Liver (tissue), 9 donors: ENCODE data around the gene KIAA0930. TPM values are rescaled to one million over a fixed set of nuclear protein-coding genes. Genes with fewer than 3 reads are reported as not detected.
A peak's percentile ranks its signal among the peaks of the same experiment; 100 is the strongest.

Experiments
- DNase-seq: peaks from one replicate; pipeline ENCODE4 v3.0.0-alpha.2; 2017; ENCODE audit warnings: low spot score
- H3K27ac ChIP-seq, 2 donors: one replicate each; pipeline ENCODE4 v1.7.0; 2013; ENCODE audit warnings: inconsistent platforms in 2 of 2, low read length in 2 of 2, control low read depth in 1 of 2, low read depth in 1 of 2, mild to moderate bottlenecking in 1 of 2
- H3K27me3 ChIP-seq, 4 donors: one replicate each; pipeline versions ENCODE4 v1.6.1 to v1.7.0; 2013; ENCODE audit warnings: low read length in 3 of 4, inconsistent platforms in 1 of 4, mild to moderate bottlenecking in 1 of 4, moderate library complexity in 1 of 4; ENCODE audit not compliant: control insufficient read depth in 4 of 4, insufficient read depth in 4 of 4
- H3K36me3 ChIP-seq, 4 donors: one replicate each; pipeline versions ENCODE4 v1.6.1 to v1.7.0; 2013; ENCODE audit warnings: low read length in 3 of 4, mild to moderate bottlenecking in 3 of 4, low read depth in 1 of 4, moderate library complexity in 1 of 4; ENCODE audit not compliant: control insufficient read depth in 4 of 4, insufficient read depth in 3 of 4
- H3K4me1 ChIP-seq, 4 donors: one replicate each; pipeline versions ENCODE4 v1.6.1 to v1.7.0; 2013; ENCODE audit warnings: low read length in 3 of 4, mild to moderate bottlenecking in 3 of 4, moderate library complexity in 1 of 4; ENCODE audit not compliant: control insufficient read depth in 4 of 4, insufficient read depth in 4 of 4
- H3K4me3 ChIP-seq, 3 donors: one replicate each; pipeline versions ENCODE4 v1.6.1 to v1.7.0; 2013; ENCODE audit warnings: low read length in 3 of 3, control low read depth in 1 of 3, low read depth in 1 of 3, mild to moderate bottlenecking in 1 of 3
- H3K9ac ChIP-seq, 2 donors: one replicate each; pipeline ENCODE4 v1.7.0; 2013; ENCODE audit warnings: low read length in 2 of 2, mild to moderate bottlenecking in 2 of 2, moderate library complexity in 2 of 2, control low read depth in 1 of 2, low read depth in 1 of 2
- H3K9me3 ChIP-seq, 4 donors: one replicate each; pipeline versions ENCODE4 v1.6.1 to v1.7.0; 2013; ENCODE audit warnings: low read length in 3 of 4; ENCODE audit not compliant: control insufficient read depth in 4 of 4
- CTCF ChIP-seq: fragments of 150-350 bp; IDR thresholded peaks from 2 replicates; pipeline ENCODE4 v1.5.1; 2017; ENCODE audit warnings: improper control_type of control experiment, low read depth, low read length; ENCODE audit not compliant: missing input control
- EGR1 ChIP-seq, 2 donors: IDR thresholded peaks; 2 replicates each; pipeline ENCODE4 v1.6.1; 2016 to 2018; ENCODE audit warnings: antibody characterized with exemption in 2 of 2, low read depth in 2 of 2
- FOXA1 ChIP-seq: IDR thresholded peaks from 2 replicates; pipeline ENCODE4 v1.6.1; 2016; ENCODE audit warnings: antibody characterized with exemption
- FOXA2 ChIP-seq: IDR thresholded peaks from 2 replicates; pipeline ENCODE4 v1.6.1; 2016; ENCODE audit warnings: antibody characterized with exemption
- GABPA ChIP-seq, 2 donors: IDR thresholded peaks in 1 of 2; conservative IDR thresholded peaks in 1 of 2; 2 replicates each; pipeline ENCODE4 v1.6.1; 2016; ENCODE audit warnings: antibody characterized with exemption in 2 of 2, mild to moderate bottlenecking in 1 of 2, moderate library complexity in 1 of 2
- HNF4A ChIP-seq, 2 donors: conservative IDR thresholded peaks; 2 replicates each; pipeline ENCODE4 v1.6.1; 2016; ENCODE audit warnings: antibody characterized with exemption in 2 of 2, mild to moderate bottlenecking in 2 of 2
- HNF4G ChIP-seq: IDR thresholded peaks from 2 replicates; pipeline ENCODE4 v1.6.1; 2016; ENCODE audit warnings: antibody characterized with exemption
- JUND ChIP-seq, 2 donors: IDR thresholded peaks; 2 replicates each; pipeline ENCODE4 v1.6.1; 2016; ENCODE audit warnings: antibody characterized with exemption in 2 of 2
- NR2F2 ChIP-seq: IDR thresholded peaks from 2 replicates; pipeline ENCODE4 v1.6.1; 2016; ENCODE audit warnings: antibody characterized with exemption
- RAD21 ChIP-seq, 2 donors: IDR thresholded peaks; 2 replicates each; pipeline ENCODE4 v1.6.1; 2016; ENCODE audit warnings: antibody characterized with exemption in 2 of 2, mild to moderate bottlenecking in 2 of 2
- RXRA ChIP-seq, 2 donors: IDR thresholded peaks; 2 replicates each; pipeline ENCODE4 v1.6.1; 2017 to 2018; ENCODE audit warnings: antibody characterized with exemption in 2 of 2, mild to moderate bottlenecking in 1 of 2
- SP1 ChIP-seq: IDR thresholded peaks from 2 replicates; pipeline ENCODE4 v1.6.1; 2018; ENCODE audit warnings: antibody characterized with exemption, mild to moderate bottlenecking
- TAF1 ChIP-seq: conservative IDR thresholded peaks from 2 replicates; pipeline ENCODE4 v1.6.1; 2016; ENCODE audit warnings: antibody characterized with exemption, mild to moderate bottlenecking
- ZBTB33 ChIP-seq: IDR thresholded peaks from 2 replicates; pipeline ENCODE4 v1.6.1; 2016; ENCODE audit warnings: antibody characterized with exemption
- WGBS: extraction: QIAGEN DNeasy Blood & Tissue Kit; methylation state at CpG from one replicate; pipeline ENCODE4 v1.1.7; 2013; 5-methylcytosine and 5-hydroxymethylcytosine counted together
- polyA plus RNA-seq, 2 donors: library from polyadenylated mRNA; stranded (reverse) in 1 of 2; unstranded in 1 of 2; fragments of 200-250 nt in 1 of 2; fragments of >200 nt in 1 of 2; fragmentation: Nextera tagmentation in 1 of 2; extraction: Ambion mirVana in 1 of 2; gene quantifications; one replicate each; pipeline versions ENCODE4 v1.2.1 to v1.2.3, GENCODE V29; 2013 to 2015
- total RNA-seq, 2 donors: library from RNA; depleted of rRNA; stranded (reverse); fragments of >200 nt; gene quantifications; one replicate each; pipeline ENCODE4 v1.2.3, GENCODE V29; 2014
- TF ChIP-seq, protein P1 (sequence below): IDR thresholded peaks from 2 replicates; pipeline ENCODE4 v1.6.1; 2016; ENCODE audit warnings: antibody characterized with exemption
- TF ChIP-seq, protein P2 (sequence below): IDR thresholded peaks from 2 replicates; pipeline ENCODE4 v1.6.1; 2016; ENCODE audit warnings: antibody characterized with exemption
- TF ChIP-seq, protein P3 (sequence below): IDR thresholded peaks from 2 replicates; pipeline ENCODE4 v1.6.1; 2016; ENCODE audit warnings: antibody characterized with exemption, mild to moderate bottlenecking
- donor health status: healthy.
- donor health status: healthy.
- donor health status: healthy.
- donor health status: healthy.
- donor health status: healthy.

Gene KIAA0930
- total and polyA plus RNA-seq, 4 donors = 6.1 to 30.0 (median 17.6) TPM

DNA sequence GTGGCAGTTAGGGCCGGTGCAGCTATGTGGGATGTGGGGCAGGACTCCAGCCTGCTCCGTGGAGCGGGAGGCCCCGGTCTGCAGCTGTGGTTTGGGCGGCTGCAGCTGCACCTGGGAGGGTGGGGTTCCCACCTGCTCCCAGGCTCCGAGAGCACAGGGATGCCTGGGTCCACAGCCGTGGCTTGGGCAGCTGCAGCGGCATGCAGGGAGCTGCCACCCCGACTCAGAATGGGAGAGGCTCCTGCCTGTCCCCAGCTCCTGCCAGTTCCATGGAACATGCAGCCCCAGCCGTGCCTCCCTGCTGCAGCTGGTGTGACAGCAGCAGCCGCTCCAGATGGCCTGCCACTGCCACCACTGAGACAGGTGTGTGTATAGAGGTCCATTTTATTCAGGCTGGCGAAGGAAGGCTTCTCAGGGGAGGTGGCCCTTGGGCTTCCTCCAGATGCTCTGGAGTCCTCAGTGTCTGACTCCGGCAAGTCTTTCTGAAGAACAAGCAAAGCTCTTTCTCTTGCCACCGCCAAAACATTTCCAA lies 22.3 kb upstream of the KIAA0930 start:
- 86% methylated on average over 14 of the region's 14 CpGs for WGBS
- Histone ChIP-seq H3K9me3 (no peaks in the 10 kb centered on the region), H3K4me3 (no peak overlapping the region), H3K4me1 (peaks cover 0 to 21% (median 5%) of the 10 kb centered on the region in 4 donors), H3K27me3 (no peaks in the 10 kb centered on the region), H3K9ac (no peak overlapping the region), H3K36me3 (no peaks in the 10 kb centered on the region), H3K27ac (peak overlapping the region; percentile 63 to 72)
- no peak for DNase-seq
- TF ChIP-seq EGR1 (IDR thresholded peaks at IDR 0.05; ENCODE audit: low read depth in 2 of 2) (no peak), NR2F2 (no peak), SP1 (no peak), TAF1 (no peak), HNF4G (no peak), CTCF (no peak), RXRA (IDR thresholded peaks at IDR 0.05) (no peak), FOXA1 (no peak), FOXA2 (no peak), RAD21 (IDR thresholded peaks at IDR 0.05) (no peak), HNF4A (conservative IDR thresholded peaks at IDR 0.05) (no peak), JUND (IDR thresholded peaks at IDR 0.05) (no peak)
- TF ChIP-seq, protein P1, sequence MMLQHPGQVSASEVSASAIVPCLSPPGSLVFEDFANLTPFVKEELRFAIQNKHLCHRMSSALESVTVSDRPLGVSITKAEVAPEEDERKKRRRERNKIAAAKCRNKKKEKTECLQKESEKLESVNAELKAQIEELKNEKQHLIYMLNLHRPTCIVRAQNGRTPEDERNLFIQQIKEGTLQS = no peak

DNA sequence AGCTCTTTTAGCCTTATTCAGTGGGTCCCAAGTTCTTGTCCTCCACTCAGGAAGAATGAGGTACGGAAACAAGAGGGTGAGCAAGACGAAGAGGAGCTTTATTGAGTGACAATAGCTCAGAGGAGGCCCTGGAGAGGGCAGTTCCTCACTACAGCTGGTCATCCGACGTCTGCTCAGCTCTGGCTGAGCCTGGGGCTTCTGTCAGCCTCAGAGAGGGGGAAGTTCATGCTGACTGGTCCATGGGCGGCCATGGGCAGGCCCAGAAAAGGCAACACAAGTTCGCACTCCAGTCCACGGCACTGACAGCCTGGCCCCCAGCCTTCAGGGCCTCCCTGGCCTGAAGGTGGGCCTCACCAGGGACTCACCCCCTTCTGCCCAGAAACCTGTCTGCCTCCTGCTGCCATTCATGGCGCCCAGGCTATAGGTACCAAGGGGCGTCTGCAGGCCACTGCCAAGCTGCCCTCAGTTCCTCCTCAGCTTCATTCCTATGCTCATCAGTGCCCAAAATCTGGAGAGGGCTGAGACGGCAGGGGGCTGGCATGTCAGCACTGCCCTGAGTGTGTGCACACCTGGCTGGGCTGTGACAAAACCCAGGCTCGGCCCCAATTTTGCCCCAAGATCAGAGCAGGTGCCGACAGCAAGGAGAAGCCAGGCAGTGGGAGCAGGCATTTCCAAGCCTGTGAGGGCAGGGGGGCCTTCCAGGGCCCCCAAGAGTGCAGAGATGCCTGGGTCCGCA lies 21.7 kb upstream of the KIAA0930 start:
- H3K27me3 ChIP-seq = no peaks in the 10 kb centered on the region
- H3K4me1 ChIP-seq = peaks cover 0 to 21% (median 5%) of the 10 kb centered on the region in 4 donors
- no peaks in the 10 kb centered on the region for H3K9me3 ChIP-seq
- 89% methylated on average over 13 of the region's 13 CpGs for WGBS
- TF ChIP-seq SP1 (no peak), CTCF (no peak), HNF4A (conservative IDR thresholded peaks at IDR 0.05) (no peak), EGR1 (IDR thresholded peaks at IDR 0.05; ENCODE audit: low read depth in 2 of 2) (no peak), NR2F2 (no peak), RAD21 (IDR thresholded peaks at IDR 0.05) (no peak), ZBTB33 (no peak), JUND (IDR thresholded peaks at IDR 0.05) (no peak), RXRA (IDR thresholded peaks at IDR 0.05) (no peak), GABPA (IDR thresholded peaks at IDR 0.05 in 1 of 2, conservative IDR thresholded peaks at IDR 0.05 in 1 of 2) (no peak), FOXA2 (no peak)
- TF ChIP-seq, protein P2, sequence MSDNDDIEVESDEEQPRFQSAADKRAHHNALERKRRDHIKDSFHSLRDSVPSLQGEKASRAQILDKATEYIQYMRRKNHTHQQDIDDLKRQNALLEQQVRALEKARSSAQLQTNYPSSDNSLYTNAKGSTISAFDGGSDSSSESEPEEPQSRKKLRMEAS = no peak
- TF ChIP-seq, protein P1 = no peak
- TF ChIP-seq, protein P3, sequence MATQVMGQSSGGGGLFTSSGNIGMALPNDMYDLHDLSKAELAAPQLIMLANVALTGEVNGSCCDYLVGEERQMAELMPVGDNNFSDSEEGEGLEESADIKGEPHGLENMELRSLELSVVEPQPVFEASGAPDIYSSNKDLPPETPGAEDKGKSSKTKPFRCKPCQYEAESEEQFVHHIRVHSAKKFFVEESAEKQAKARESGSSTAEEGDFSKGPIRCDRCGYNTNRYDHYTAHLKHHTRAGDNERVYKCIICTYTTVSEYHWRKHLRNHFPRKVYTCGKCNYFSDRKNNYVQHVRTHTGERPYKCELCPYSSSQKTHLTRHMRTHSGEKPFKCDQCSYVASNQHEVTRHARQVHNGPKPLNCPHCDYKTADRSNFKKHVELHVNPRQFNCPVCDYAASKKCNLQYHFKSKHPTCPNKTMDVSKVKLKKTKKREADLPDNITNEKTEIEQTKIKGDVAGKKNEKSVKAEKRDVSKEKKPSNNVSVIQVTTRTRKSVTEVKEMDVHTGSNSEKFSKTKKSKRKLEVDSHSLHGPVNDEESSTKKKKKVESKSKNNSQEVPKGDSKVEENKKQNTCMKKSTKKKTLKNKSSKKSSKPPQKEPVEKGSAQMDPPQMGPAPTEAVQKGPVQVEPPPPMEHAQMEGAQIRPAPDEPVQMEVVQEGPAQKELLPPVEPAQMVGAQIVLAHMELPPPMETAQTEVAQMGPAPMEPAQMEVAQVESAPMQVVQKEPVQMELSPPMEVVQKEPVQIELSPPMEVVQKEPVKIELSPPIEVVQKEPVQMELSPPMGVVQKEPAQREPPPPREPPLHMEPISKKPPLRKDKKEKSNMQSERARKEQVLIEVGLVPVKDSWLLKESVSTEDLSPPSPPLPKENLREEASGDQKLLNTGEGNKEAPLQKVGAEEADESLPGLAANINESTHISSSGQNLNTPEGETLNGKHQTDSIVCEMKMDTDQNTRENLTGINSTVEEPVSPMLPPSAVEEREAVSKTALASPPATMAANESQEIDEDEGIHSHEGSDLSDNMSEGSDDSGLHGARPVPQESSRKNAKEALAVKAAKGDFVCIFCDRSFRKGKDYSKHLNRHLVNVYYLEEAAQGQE = no peak
- no peak overlapping the region for H3K9ac ChIP-seq
- no peak overlapping the region for H3K4me3 ChIP-seq
- no peak overlapping the region for H3K27ac ChIP-seq
- H3K36me3 ChIP-seq = no peaks in the 10 kb centered on the region
- no peak for DNase-seq
